Astrocyte (in vitro differentiated cells and primary cell): ENCODE measurements around the gene MMS19. TPM values are rescaled to one million over a fixed set of nuclear protein-coding genes. Genes with fewer than 3 reads are reported as not detected.

Source experiments
- DNase-seq: peaks from one replicate; pipeline ENCODE4 v3.0.0-alpha.2; 2010; ENCODE audit warnings: low read depth
- FAIRE-seq: peaks from 2 replicates; lab custom pipeline; 2011; peaks lifted over from hg19 to GRCh38; lab: Jason Lieb, UNC
- H2AFZ ChIP-seq: 2 replicates; pipeline ENCODE4 v1.6.0; 2012; ENCODE audit warnings: low read depth, low read length, inconsistent platforms
- H3K27ac ChIP-seq: 2 replicates; pipeline ENCODE4 v1.5.1; 2011; ENCODE audit warnings: low read depth, low read length, inconsistent platforms
- H3K27me3 ChIP-seq: 2 replicates; pipeline ENCODE4 v1.6.0; 2011; ENCODE audit warnings: low read length, inconsistent platforms; ENCODE audit not compliant: insufficient read depth
- H3K36me3 ChIP-seq: 2 replicates; pipeline ENCODE4 v1.5.1; 2011; ENCODE audit warnings: low read length, inconsistent platforms; ENCODE audit not compliant: insufficient read depth
- H3K4me1 ChIP-seq: 2 replicates; pipeline ENCODE4 v1.5.1; 2011; ENCODE audit warnings: low read length, inconsistent platforms; ENCODE audit not compliant: insufficient read depth
- H3K4me2 ChIP-seq: 2 replicates; pipeline ENCODE4 v1.6.0; 2012; ENCODE audit warnings: low read length, inconsistent platforms
- H3K4me3 ChIP-seq: 2 replicates; pipeline ENCODE4 v1.5.1; 2011; ENCODE audit warnings: low read depth, mild to moderate bottlenecking, low read length, inconsistent platforms; ENCODE audit not compliant: insufficient read depth
- H3K79me2 ChIP-seq: 2 replicates; pipeline ENCODE4 v1.6.0; 2012; ENCODE audit warnings: mild to moderate bottlenecking, low read length, inconsistent platforms; ENCODE audit not compliant: insufficient read depth
- H3K9ac ChIP-seq: 2 replicates; pipeline ENCODE4 v1.6.0; 2012; ENCODE audit warnings: mild to moderate bottlenecking, low read length, inconsistent platforms
- H3K9me3 ChIP-seq: 2 replicates; pipeline ENCODE4 v1.5.1; 2012; ENCODE audit warnings: low read depth, mild to moderate bottlenecking, low read length, inconsistent platforms; ENCODE audit not compliant: insufficient read depth
- H4K20me1 ChIP-seq: 2 replicates; pipeline ENCODE4 v1.6.0; 2012; ENCODE audit warnings: low read length, inconsistent platforms; ENCODE audit not compliant: insufficient read depth
- H3K27ac Mint-ChIP-seq: one replicate; pipeline ENCODE4 v1.8.0; 2021; ENCODE audit warnings: mild to moderate bottlenecking, mixed read lengths; ENCODE audit not compliant: unreplicated experiment
- H3K27me3 Mint-ChIP-seq: one replicate; pipeline ENCODE4 v1.8.0; 2021; ENCODE audit warnings: low read depth, mixed read lengths; ENCODE audit not compliant: unreplicated experiment
- H3K36me3 Mint-ChIP-seq: one replicate; pipeline ENCODE4 v1.8.0; 2021; ENCODE audit warnings: low read depth, mixed read lengths; ENCODE audit not compliant: unreplicated experiment
- H3K4me1 Mint-ChIP-seq: one replicate; pipeline ENCODE4 v1.8.0; 2021; ENCODE audit warnings: low read depth, mixed read lengths; ENCODE audit not compliant: unreplicated experiment
- H3K4me3 Mint-ChIP-seq: one replicate; pipeline ENCODE4 v1.8.0; 2021; ENCODE audit warnings: mild to moderate bottlenecking, moderate library complexity, mixed read lengths; ENCODE audit not compliant: unreplicated experiment
- H3K9me3 Mint-ChIP-seq: one replicate; pipeline ENCODE4 v1.8.0; 2021; ENCODE audit warnings: mild to moderate bottlenecking, mixed read lengths; ENCODE audit not compliant: unreplicated experiment
- EZH2 ChIP-seq: IDR thresholded peaks from 2 replicates; pipeline ENCODE4 v1.6.1; 2012; ENCODE audit warnings: mild to moderate bottlenecking, low read length, inconsistent platforms; ENCODE audit not compliant: insufficient read depth
- total RNA-seq: library from RNA; stranded (reverse); gene quantifications from 2 replicates; pipeline ENCODE4 v1.2.1, GENCODE V29; 2021
- TF ChIP-seq, protein P1 (sequence below): IDR thresholded peaks from 2 replicates; pipeline ENCODE4 v1.5.1; 2011; ENCODE audit warnings: low read depth, mild to moderate bottlenecking, inconsistent platforms, low read length, moderate library complexity; ENCODE audit not compliant: insufficient read depth

The MMS19 gene
- total RNA-seq, 1 donor from 2014 or later, result 84.4 TPM

DNA sequence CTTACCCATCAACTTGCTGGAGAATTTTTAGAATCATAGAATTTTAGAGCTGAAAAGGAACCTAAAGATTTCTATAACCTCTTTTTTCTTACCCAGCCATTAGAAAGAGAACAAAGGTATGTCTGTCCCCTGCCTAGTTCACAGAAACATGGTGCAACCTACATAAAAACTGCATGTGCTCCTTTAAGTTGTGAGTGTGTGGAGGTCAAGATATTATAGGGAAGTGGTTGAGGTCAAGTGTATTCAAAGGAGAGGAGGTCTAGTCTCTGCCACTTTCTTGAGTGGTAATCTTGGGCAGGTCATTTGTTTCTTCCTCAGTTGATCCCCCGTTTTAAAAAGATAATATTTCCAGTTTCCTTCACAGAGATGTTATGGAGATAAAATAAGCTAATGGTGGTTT lies 6.9 kb upstream of the MMS19 start:
- Histone ChIP-seq H3K9ac (no peak overlapping the region), H2AFZ (no peak overlapping the region), H3K79me2 (peaks cover 93% of the 10 kb centered on the region), H3K9me3 (no peaks in the 10 kb centered on the region), H3K4me3 (no peak overlapping the region), H3K4me1 (peaks cover 11% of the 10 kb centered on the region), H3K27ac (no peak overlapping the region), H3K36me3 (peaks cover 4% of the 10 kb centered on the region), H3K4me2 (no peak overlapping the region), H3K27me3 (no peaks in the 10 kb centered on the region), H4K20me1 (peaks cover 92% of the 10 kb centered on the region)
- peaks cover 6% of the 10 kb centered on the region for H3K36me3 Mint-ChIP-seq
- DNase-seq (no peak), FAIRE-seq (no peak)
- no peak overlapping the region for H3K4me3 Mint-ChIP-seq
- no peaks in the 10 kb centered on the region for H3K27me3 Mint-ChIP-seq
- TF ChIP-seq, protein P1, sequence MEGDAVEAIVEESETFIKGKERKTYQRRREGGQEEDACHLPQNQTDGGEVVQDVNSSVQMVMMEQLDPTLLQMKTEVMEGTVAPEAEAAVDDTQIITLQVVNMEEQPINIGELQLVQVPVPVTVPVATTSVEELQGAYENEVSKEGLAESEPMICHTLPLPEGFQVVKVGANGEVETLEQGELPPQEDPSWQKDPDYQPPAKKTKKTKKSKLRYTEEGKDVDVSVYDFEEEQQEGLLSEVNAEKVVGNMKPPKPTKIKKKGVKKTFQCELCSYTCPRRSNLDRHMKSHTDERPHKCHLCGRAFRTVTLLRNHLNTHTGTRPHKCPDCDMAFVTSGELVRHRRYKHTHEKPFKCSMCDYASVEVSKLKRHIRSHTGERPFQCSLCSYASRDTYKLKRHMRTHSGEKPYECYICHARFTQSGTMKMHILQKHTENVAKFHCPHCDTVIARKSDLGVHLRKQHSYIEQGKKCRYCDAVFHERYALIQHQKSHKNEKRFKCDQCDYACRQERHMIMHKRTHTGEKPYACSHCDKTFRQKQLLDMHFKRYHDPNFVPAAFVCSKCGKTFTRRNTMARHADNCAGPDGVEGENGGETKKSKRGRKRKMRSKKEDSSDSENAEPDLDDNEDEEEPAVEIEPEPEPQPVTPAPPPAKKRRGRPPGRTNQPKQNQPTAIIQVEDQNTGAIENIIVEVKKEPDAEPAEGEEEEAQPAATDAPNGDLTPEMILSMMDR, result no peak
- TF ChIP-seq EZH2, result no peak
- H3K27ac Mint-ChIP-seq, result no peak overlapping the region
- H3K9me3 Mint-ChIP-seq, result no peaks in the 10 kb centered on the region
- H3K4me1 Mint-ChIP-seq, result peaks cover 39% of the 10 kb centered on the region

DNA sequence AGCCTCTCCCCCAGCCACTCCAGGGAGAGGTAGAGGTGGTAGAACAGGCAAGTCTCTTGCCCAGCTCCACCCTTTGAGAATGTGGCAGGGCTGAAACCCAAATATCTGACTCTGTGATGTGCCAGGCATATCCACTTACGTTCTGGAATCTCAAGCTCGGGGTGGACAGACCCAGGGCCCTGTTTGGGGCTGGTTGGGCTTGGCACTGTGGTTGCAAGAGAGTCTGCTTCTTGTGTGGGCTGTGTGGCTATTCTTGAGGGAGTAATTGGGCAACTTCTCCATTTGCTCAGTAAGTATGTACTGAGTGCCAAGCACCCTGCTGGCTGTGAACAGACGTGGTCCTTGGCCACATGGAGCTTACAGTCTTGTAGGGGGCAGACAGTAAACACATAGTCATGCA lies 5.2 kb upstream of the MMS19 start:
- no peak overlapping the region for H3K4me3 ChIP-seq
- no peaks in the 10 kb centered on the region for H3K27me3 ChIP-seq
- no peak overlapping the region for H3K9ac ChIP-seq
- H4K20me1 ChIP-seq, result peaks cover 83% of the 10 kb centered on the region
- Mint-ChIP-seq H3K4me3 (no peak overlapping the region), H3K9me3 (no peaks in the 10 kb centered on the region), H3K36me3 (peaks cover 2% of the 10 kb centered on the region), H3K4me1 (peaks cover 31% of the 10 kb centered on the region), H3K27ac (no peak overlapping the region), H3K27me3 (no peaks in the 10 kb centered on the region)
- no peak overlapping the region for H3K27ac ChIP-seq
- H3K79me2 ChIP-seq, result peaks cover 87% of the 10 kb centered on the region
- no peak for TF ChIP-seq EZH2
- TF ChIP-seq, protein P1, result no peak
- peaks cover 4% of the 10 kb centered on the region for H3K36me3 ChIP-seq
- no peak overlapping the region for H2AFZ ChIP-seq
- DNase-seq, result no peak
- peaks cover 11% of the 10 kb centered on the region for H3K4me1 ChIP-seq
- no peaks in the 10 kb centered on the region for H3K9me3 ChIP-seq
- no peak overlapping the region for H3K4me2 ChIP-seq
- no peak for FAIRE-seq

DNA sequence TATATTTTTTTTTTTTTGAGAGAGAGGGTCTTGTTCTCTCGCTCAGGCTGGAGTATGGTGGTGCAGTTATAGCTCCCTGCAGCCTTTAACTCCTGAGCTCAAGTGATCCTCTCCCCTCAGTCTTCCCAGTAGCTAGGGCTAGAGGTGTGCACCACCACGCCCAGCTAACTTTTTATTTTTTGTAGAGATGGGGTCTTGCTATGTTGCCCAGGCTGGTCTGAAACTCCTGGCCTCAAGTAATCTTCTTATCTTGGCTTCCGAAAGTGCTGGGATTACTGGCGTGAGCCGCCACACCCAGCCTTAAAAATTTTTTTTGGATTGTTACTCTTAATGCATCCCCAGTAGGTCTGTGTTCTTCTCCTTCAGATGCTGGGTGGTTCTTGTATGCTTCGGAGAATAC lies 4.7 kb upstream of the MMS19 start:
- no peak overlapping the region for H3K4me2 ChIP-seq
- Mint-ChIP-seq H3K4me3 (no peak overlapping the region), H3K27me3 (no peaks in the 10 kb centered on the region), H3K4me1 (peaks cover 26% of the 10 kb centered on the region), H3K9me3 (no peaks in the 10 kb centered on the region), H3K27ac (no peak overlapping the region), H3K36me3 (peaks cover 2% of the 10 kb centered on the region)
- no peak overlapping the region for H3K4me3 ChIP-seq
- DNase-seq, result no peak
- no peaks in the 10 kb centered on the region for H3K9me3 ChIP-seq
- peaks cover 10% of the 10 kb centered on the region for H3K4me1 ChIP-seq
- H3K36me3 ChIP-seq, result peaks cover 4% of the 10 kb centered on the region
- no peak overlapping the region for H3K27ac ChIP-seq
- FAIRE-seq, result no peak
- H2AFZ ChIP-seq, result no peak overlapping the region
- H3K9ac ChIP-seq, result no peak overlapping the region
- H3K27me3 ChIP-seq, result no peaks in the 10 kb centered on the region
- peaks cover 85% of the 10 kb centered on the region for H3K79me2 ChIP-seq
- H4K20me1 ChIP-seq, result peaks cover 78% of the 10 kb centered on the region
- TF ChIP-seq EZH2, result no peak
- TF ChIP-seq, protein P1, result no peak
